Lower leg skin (tissue), 4 donors: ENCODE measurements around the gene DPP10. TPM values are rescaled to one million over a fixed set of nuclear protein-coding genes. Genes with fewer than 3 reads are reported as not detected.

Experiments
- DNase-seq, 2 donors: peaks; one replicate each; pipeline ENCODE4 v3.0.0-alpha.2; 2019; ENCODE audit warnings: low spot score in 2 of 2
- H3K4me3 ChIP-seq: fragments of 200-600 bp; sonication (generic); 2 replicates; pipeline ENCODE4 v1.5.1; 2017; ENCODE audit warnings: mild to moderate bottlenecking, low read depth; ENCODE audit not compliant: poor library complexity, severe bottlenecking
- POLR2A ChIP-seq, 2 donors: fragments of 450-650 bp; IDR thresholded peaks; one replicate each; pipeline ENCODE4 v1.6.1; 2016 to 2017; ENCODE audit warnings: antibody characterized with exemption in 2 of 2, mild to moderate bottlenecking in 1 of 2, moderate library complexity in 1 of 2
- WGBS, 2 donors: methylation state at CpG; one replicate each; pipeline ENCODE4 v1.1.5; 2018; 5-methylcytosine and 5-hydroxymethylcytosine counted together
- intact Hi-C: fragments of 100-400 bp; cut with DNase I; formaldehyde crosslinking; loops from one replicate; pipeline ENCODE4 v1.15.0; 2023; ENCODE audit warnings: low total_unique reads
- total RNA-seq, 4 donors: library from RNA; depleted of rRNA; stranded (reverse); fragments of >200 nt; gene quantifications; one replicate each; pipeline ENCODE4 v1.1.0, GENCODE V29; 2016
- TF ChIP-seq, protein P1 (sequence below), 3 donors: fragments of 450-650 bp; IDR thresholded peaks; one replicate each; pipeline ENCODE4 v1.5.1; 2016; ENCODE audit warnings: antibody characterized with exemption in 3 of 3, mild to moderate bottlenecking in 3 of 3, moderate library complexity in 2 of 3

Gene DPP10
- total RNA-seq, 4 donors from 2014 or later, result 1.1 TPM; not detected in 3

- no peak overlapping the region for H3K4me3 ChIP-seq
- DNase-seq, result no peak
- WGBS, 2 donors, result 76 to 77% methylated on average over 4 of the region's 4 CpGs
Observed at GRCh38 chr2:115234737-115235136, 792.3 kb downstream of the DPP10 start.

DNA sequence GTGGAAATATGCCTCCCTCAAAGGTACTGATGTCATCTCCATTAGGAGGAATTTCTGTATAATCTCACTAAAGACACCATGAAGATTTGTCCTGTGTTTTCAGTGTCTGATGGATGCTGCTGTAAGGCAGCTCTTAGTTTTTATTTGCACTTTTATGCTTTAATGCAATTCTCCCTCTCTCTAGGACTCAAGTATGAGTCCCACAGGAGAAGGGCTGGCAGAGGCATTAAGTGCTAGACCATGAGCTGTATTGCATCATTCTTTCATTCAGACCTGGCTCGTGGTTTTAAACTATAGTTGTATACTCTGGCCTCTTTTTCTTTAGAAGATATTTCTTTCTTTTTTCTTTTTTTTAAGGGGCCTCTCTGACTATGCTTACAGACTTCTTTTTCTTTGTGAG lies 805.6 kb downstream of the DPP10 start:
- WGBS, 2 donors, result 50 to 62% methylated on average over 1 of the region's 1 CpG

More at GRCh38 chr2:115234737-115235136, 792.3 kb downstream of the DPP10 start:
- intact Hi-C loops, result no loop called here
- TF ChIP-seq, protein P1, sequence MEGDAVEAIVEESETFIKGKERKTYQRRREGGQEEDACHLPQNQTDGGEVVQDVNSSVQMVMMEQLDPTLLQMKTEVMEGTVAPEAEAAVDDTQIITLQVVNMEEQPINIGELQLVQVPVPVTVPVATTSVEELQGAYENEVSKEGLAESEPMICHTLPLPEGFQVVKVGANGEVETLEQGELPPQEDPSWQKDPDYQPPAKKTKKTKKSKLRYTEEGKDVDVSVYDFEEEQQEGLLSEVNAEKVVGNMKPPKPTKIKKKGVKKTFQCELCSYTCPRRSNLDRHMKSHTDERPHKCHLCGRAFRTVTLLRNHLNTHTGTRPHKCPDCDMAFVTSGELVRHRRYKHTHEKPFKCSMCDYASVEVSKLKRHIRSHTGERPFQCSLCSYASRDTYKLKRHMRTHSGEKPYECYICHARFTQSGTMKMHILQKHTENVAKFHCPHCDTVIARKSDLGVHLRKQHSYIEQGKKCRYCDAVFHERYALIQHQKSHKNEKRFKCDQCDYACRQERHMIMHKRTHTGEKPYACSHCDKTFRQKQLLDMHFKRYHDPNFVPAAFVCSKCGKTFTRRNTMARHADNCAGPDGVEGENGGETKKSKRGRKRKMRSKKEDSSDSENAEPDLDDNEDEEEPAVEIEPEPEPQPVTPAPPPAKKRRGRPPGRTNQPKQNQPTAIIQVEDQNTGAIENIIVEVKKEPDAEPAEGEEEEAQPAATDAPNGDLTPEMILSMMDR (IDR thresholded peaks at IDR 0.05), result no peak
- TF ChIP-seq POLR2A (IDR thresholded peaks at IDR 0.05), result no peak

DNA sequence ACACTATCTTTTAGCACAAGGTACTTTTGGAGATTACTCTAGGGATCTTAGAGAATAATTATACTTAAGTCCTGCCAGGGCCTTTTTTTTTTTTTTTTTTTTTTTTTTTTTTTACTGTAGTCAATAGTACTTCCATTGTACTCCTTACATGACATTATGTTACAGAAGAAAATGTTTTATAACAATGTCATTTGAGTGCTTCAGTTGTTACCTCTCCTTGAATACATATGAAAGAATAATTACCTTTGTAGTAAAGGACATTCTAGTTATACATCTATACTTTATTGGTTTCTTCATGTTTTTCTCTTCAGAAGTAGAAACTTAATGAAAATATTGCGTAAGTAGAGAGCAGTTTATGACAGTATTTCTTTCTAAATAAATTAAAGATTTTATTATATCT lies 834.9 kb downstream of the DPP10 start:
- no peak for DNase-seq
- intact Hi-C loops, result no loop called here
- TF ChIP-seq, protein P1 (IDR thresholded peaks at IDR 0.05), result no peak
- no peak for TF ChIP-seq POLR2A (IDR thresholded peaks at IDR 0.05)
- H3K4me3 ChIP-seq, result no peak overlapping the region
- WGBS, 2 donors, result 63 to 70% methylated on average over 1 of the region's 1 CpG

More for the DNA sequence above, 805.6 kb downstream of the DPP10 start:
- TF ChIP-seq POLR2A (IDR thresholded peaks at IDR 0.05), result no peak
- TF ChIP-seq, protein P1 (IDR thresholded peaks at IDR 0.05), result no peak
- no peak overlapping the region for H3K4me3 ChIP-seq
- DNase-seq, result no peak
- intact Hi-C loops, result no loop called here

GRCh38 chr2:115285416-115285815 lies 843.0 kb downstream of the DPP10 start:
- TF ChIP-seq, protein P1 (IDR thresholded peaks at IDR 0.05), result no peak
- TF ChIP-seq POLR2A (IDR thresholded peaks at IDR 0.05), result no peak
- intact Hi-C loops, result no loop called here
- 55 to 58% methylated on average over 3 of the region's 3 CpGs for WGBS, 2 donors
- H3K4me3 ChIP-seq, result no peak overlapping the region
- no peak for DNase-seq

DNA sequence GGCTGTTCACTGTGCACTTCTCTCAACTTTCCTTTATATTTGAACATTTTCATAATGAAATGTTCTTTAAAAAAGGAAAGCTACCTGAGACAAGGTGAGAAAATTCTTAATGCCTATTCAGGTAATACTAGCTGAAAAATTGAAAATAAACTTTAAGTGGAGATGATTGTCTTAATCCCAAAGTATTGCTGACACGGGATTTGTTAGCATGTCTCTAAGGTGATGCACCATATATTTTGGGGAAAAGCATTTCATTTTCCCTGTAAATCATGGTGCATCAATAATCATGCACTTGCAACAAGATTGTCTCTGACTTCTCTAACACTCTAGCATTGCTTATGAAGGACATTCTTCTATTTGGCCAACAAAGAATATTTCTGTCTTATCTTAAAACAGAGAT lies 848.0 kb downstream of the DPP10 start:
- 92 to 94% methylated on average over 1 of the region's 1 CpG for WGBS, 2 donors
- TF ChIP-seq, protein P1 (IDR thresholded peaks at IDR 0.05), result no peak
- no peak for TF ChIP-seq POLR2A (IDR thresholded peaks at IDR 0.05)
- intact Hi-C loops, result no loop called here

GRCh38 chr2:115292742-115293141 lies 850.3 kb downstream of the DPP10 start:
- intact Hi-C loops, result no loop called here
- 65 to 73% methylated on average over 3 of the region's 3 CpGs for WGBS, 2 donors
- TF ChIP-seq POLR2A (IDR thresholded peaks at IDR 0.05), result no peak
- no peak overlapping the region for H3K4me3 ChIP-seq
- DNase-seq, result no peak

More for the DNA sequence above, 848.0 kb downstream of the DPP10 start:
- DNase-seq, result no peak
- H3K4me3 ChIP-seq, result no peak overlapping the region
